Stimulated activated CD8-positive, alpha-beta memory T cell treated with anti-CD3 and anti-CD28 coated beads, Interleukin-7, amount 100 ng/mL, for 1 hour (primary cell): ENCODE data around the gene SULT1C3.

ENCODE experiments used
- DNase-seq, 2 donors: peaks; one replicate each; pipeline ENCODE4 v3.0.0-alpha.2; 2020; ENCODE audit warnings: low read depth in 2 of 2

The SULT1C3 gene

GRCh38 chr2:108239786-108240185 is at the start of gene SULT1C3:
Gene SULT1C3, plus strand, starts transcription at chr2:108239968. Its CDS starts 7,227 bp downstream, at chr2:108247195.
- no peak for DNase-seq

DNA sequence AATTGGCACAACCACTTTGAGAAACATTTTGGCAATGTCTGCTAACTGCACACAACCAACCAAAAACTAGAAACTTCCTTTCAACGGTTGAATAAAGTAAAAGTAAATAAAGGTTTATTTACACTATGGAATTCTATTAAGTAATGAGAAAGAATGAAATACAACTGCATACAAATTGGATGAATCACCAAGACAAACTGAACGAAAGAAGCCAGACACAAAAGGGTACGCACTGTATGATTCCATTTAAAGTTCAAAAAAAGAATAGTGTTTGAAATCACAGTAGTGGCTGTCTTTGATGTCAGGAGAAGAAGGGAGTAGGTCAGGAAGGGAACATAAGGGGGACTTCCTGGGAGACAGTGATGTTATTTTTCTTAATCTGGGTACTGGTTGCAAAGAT is 46.5 kb upstream of the SULT1C3 start:
- DNase-seq: no peak

GRCh38 chr2:108194409-108195132 is 45.2 kb upstream of the SULT1C3 start:
- DNase-seq: no peak

DNA sequence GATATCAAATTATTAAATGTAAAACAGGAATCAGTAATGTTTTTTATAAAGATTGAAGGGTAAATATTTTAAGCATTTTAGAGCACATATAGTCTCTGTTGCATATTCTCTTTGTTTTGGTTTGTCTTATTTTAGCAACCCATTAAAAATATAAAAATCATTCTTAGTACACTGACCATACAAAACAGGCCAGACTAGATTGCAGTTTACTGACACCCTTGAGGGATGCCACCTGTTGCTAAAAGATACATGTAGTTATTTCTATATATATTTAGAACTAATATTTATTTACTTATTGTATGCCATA is 44.7 kb upstream of the SULT1C3 start:
- no peak for DNase-seq

GRCh38 chr2:108199726-108200125 is 40.0 kb upstream of the SULT1C3 start:
- no peak for DNase-seq

GRCh38 chr2:108200569-108200968 is 39.2 kb upstream of the SULT1C3 start:
- DNase-seq: no peak

- DNase-seq: no peak
Observed at GRCh38 chr2:108212671-108213070, 27.1 kb upstream of the SULT1C3 start.

DNA sequence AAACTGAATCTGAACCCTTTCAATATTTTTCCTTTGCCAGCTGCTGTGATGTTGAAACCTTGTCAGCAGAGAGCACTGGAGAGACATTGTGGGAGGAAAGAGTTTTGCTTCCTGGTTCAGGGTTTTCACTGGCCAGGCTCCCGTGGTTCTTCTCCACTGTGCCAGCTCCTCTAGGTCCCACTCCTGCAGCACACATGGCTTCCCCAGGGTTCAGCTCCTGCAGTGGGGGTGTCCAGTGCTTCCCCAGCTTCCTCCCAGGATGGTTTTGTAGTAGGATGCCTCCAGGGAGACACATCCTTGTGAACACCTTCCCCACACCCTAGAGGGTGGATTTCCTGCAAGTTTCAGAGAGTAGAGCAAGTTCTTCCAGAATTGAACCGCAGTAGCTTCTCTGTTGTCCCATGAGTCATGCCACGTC is 24.0 kb upstream of the SULT1C3 start:
- DNase-seq: no peak

DNA sequence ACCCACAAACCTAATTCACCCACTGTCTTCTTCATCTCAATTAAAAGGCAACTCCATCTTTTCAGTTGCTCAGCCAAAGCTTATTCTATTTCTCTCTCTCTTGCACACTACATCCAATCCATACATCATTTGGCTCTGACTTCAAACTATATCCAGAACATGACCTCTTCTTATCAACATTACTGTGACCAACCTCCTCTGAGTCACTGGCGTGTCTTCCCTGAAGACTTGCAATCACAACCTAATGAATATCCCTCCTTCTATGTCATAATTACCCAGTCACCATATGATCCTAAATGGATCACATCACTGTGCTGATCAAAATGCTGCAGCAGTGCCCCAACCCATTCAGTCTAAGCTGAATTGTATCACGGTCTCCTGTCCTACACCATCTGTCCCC is 22.6 kb upstream of the SULT1C3 start:
- DNase-seq: no peak

DNA sequence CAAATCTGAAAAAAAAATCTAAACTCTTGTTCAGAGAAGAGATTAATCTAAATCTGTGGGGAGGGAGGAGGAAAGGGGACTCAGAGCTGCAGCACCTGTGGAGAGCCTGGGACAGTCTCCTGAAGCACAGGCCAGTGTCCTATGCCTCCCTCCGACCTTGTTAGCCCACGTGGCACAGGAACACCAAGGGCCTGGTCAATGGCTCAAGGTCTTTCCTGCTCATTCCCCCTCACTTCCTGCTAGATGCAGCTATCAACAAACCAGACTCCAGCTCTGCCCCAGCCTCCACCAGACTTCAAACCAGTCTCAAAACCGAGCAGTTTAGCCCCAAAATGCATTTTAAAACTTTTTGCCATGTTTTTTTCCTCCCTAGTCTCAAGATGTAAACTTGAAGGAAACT is 20.1 kb upstream of the SULT1C3 start:
- no peak for DNase-seq

DNA sequence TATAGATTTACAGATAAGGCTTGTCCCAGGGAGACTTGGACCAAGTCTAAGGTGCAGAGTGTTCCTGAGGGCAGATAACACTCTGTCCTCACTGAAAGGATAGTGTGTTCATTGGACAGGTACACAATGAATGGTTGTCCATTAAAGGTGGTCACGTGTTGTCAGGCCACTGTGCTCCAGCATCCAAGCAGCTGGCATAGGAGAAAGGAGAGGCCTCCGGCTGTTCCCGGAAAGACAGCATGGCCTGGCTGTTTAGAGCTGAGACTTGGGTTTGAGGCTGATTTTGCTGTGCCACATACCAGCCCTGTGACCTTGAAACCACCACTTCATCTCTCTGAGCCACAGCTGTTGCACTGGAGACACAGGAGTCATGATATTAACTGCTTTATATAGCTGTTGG is 19.6 kb upstream of the SULT1C3 start:
- DNase-seq: no peak

- DNase-seq: no peak
Observed at GRCh38 chr2:108220942-108221541, 18.7 kb upstream of the SULT1C3 start.

DNA sequence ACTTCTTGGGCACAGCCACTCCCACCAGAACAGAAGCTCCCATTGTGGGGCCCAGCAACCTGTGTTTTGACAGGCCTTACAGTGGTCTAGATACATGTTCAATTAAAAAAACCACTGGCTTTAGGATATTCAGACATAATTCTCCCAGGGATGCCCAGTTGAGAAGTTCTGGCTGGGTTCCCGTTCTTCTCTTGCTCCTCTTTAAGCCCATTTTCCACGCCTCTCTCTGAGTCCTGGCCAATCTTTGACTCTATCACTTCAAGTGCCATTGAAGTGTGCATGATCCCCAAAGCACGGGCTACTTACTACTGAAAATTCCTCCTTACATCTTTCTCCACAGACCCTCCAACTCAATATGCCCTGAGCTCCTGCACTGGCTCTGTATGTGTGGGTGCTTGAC is 17.5 kb upstream of the SULT1C3 start:
- no peak for DNase-seq

- no peak for DNase-seq
Observed at GRCh38 chr2:108223573-108223972, 16.2 kb upstream of the SULT1C3 start.

GRCh38 chr2:108224022-108224421 is 15.7 kb upstream of the SULT1C3 start:
- DNase-seq: no peak

- DNase-seq: no peak
Observed at GRCh38 chr2:108226564-108226963, 13.2 kb upstream of the SULT1C3 start.

GRCh38 chr2:108228006-108228405 is 11.8 kb upstream of the SULT1C3 start:
- DNase-seq: no peak

DNA sequence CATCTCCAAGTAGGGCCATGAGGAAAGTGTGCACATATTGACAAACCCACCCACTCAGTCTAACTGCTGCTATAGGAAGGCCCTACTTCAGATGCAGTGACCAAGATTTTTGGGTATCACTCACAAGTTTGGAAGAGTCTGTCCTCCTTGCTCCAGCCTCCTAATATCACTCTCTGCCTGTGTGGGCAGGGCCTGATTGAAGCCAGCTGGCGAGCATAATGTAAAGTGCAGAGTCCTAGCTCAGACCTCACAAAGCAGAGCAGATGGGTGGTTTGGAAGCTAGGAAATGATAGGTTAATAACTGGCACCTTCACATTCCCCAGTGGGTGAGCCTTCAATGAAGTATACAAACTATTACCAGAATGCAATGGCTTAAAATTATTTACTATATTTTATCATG is 11.2 kb upstream of the SULT1C3 start:
- DNase-seq: no peak

- DNase-seq: no peak
Observed at GRCh38 chr2:108229875-108230274, 9.9 kb upstream of the SULT1C3 start.

GRCh38 chr2:108235577-108235976 is 4.2 kb upstream of the SULT1C3 start:
- no peak for DNase-seq

GRCh38 chr2:108236676-108237335 is 3.0 kb upstream of the SULT1C3 start:
- DNase-seq: no peak

GRCh38 chr2:108240966-108241365 is 1.2 kb downstream of the SULT1C3 start:
- DNase-seq: no peak

GRCh38 chr2:108243566-108243965 is 3.8 kb downstream of the SULT1C3 start:
- no peak for DNase-seq
